ENCODE measurements around the gene LIME1. TPM values are rescaled to one million over a fixed set of nuclear protein-coding genes. Genes with fewer than 3 reads are reported as not detected.

Gene LIME1
- total and polyA plus RNA-seq, 2 donors (not counting 1 experiment from before 2014, with no cell fraction given) = 0.68 to 3.5 TPM

GRCh38 chr20:63688228-63689045 is 48.0 kb upstream of the LIME1 start:
- peak overlapping the region; percentile 69 for H3K9ac ChIP-seq (ENCODE audit: insufficient read depth, low read length)

GRCh38 chr20:63689046-63690002 is 47.1 kb upstream of the LIME1 start:
- Histone ChIP-seq H3K27ac (ENCODE audit: insufficient read depth, low read length) (no peak overlapping the region), H3K36me3 (ENCODE audit: control insufficient read depth, insufficient read depth, low read length) (peaks cover 27% of the 10 kb centered on the region), H2AFZ (ENCODE audit: low read length) (no peak overlapping the region), H3K79me2 (ENCODE audit: control insufficient read depth, insufficient read depth, low read length) (peaks cover 2% of the 10 kb centered on the region), H3K4me2 (ENCODE audit: extremely low read depth, insufficient read depth, low read length) (no peak overlapping the region), H3K4me1 (ENCODE audit: control insufficient read depth, extremely low read depth, insufficient read depth, low read length) (peaks cover 25% of the 10 kb centered on the region), H3K27me3 (ENCODE audit: control insufficient read depth, insufficient read depth, low read length) (no peaks in the 10 kb centered on the region), H3K4me3 (replicated peaks in 1 of 4; ENCODE audit: control extremely low read depth in 1 of 4, insufficient read depth in 1 of 4, low read depth in 3 of 4, low read length in 4 of 4) (no peak overlapping the region), H3K9ac (ENCODE audit: insufficient read depth, low read length) (no peak overlapping the region), H4K20me1 (ENCODE audit: control insufficient read depth, extremely low read depth, insufficient read depth, low read length) (no peaks in the 10 kb centered on the region), H3K9me3 (ENCODE audit: control insufficient read depth, insufficient read depth, low read depth, low read length) (no peaks in the 10 kb centered on the region)
- no peak for TF ChIP-seq EZH2 (IDR thresholded peaks at IDR 0.05; ENCODE audit: low read length, missing control alignments)
- TF ChIP-seq, protein P1, sequence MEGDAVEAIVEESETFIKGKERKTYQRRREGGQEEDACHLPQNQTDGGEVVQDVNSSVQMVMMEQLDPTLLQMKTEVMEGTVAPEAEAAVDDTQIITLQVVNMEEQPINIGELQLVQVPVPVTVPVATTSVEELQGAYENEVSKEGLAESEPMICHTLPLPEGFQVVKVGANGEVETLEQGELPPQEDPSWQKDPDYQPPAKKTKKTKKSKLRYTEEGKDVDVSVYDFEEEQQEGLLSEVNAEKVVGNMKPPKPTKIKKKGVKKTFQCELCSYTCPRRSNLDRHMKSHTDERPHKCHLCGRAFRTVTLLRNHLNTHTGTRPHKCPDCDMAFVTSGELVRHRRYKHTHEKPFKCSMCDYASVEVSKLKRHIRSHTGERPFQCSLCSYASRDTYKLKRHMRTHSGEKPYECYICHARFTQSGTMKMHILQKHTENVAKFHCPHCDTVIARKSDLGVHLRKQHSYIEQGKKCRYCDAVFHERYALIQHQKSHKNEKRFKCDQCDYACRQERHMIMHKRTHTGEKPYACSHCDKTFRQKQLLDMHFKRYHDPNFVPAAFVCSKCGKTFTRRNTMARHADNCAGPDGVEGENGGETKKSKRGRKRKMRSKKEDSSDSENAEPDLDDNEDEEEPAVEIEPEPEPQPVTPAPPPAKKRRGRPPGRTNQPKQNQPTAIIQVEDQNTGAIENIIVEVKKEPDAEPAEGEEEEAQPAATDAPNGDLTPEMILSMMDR (conservative IDR thresholded peaks at IDR 0.05 in 1 of 2, IDR thresholded peaks at IDR 0.05 in 1 of 2; ENCODE audit: low read depth in 1 of 2, low read length in 2 of 2) = no peak
- DNase-seq (ENCODE audit: low read depth in 2 of 2) = no peak

More at GRCh38 chr20:63688228-63689045, 48.0 kb upstream of the LIME1 start:
- Histone ChIP-seq H3K4me1 (ENCODE audit: control insufficient read depth, extremely low read depth, insufficient read depth, low read length) (peaks cover 25% of the 10 kb centered on the region), H4K20me1 (ENCODE audit: control insufficient read depth, extremely low read depth, insufficient read depth, low read length) (no peaks in the 10 kb centered on the region), H3K79me2 (ENCODE audit: control insufficient read depth, insufficient read depth, low read length) (peaks cover 2% of the 10 kb centered on the region), H2AFZ (ENCODE audit: low read length) (no peak overlapping the region), H3K27ac (ENCODE audit: insufficient read depth, low read length) (peak overlapping the region; percentile 98), H3K27me3 (ENCODE audit: control insufficient read depth, insufficient read depth, low read length) (no peaks in the 10 kb centered on the region), H3K4me2 (ENCODE audit: extremely low read depth, insufficient read depth, low read length) (no peak overlapping the region), H3K36me3 (ENCODE audit: control insufficient read depth, insufficient read depth, low read length) (peaks cover 23% of the 10 kb centered on the region), H3K4me3 (replicated peaks in 1 of 4; ENCODE audit: control extremely low read depth in 1 of 4, insufficient read depth in 1 of 4, low read depth in 3 of 4, low read length in 4 of 4) (no peak overlapping the region), H3K9me3 (ENCODE audit: control insufficient read depth, insufficient read depth, low read depth, low read length) (no peaks in the 10 kb centered on the region)
- TF ChIP-seq, protein P1 (conservative IDR thresholded peaks at IDR 0.05 in 1 of 2, IDR thresholded peaks at IDR 0.05 in 1 of 2; ENCODE audit: low read depth in 1 of 2, low read length in 2 of 2) = no peak
- no peak for TF ChIP-seq EZH2 (IDR thresholded peaks at IDR 0.05; ENCODE audit: low read length, missing control alignments)
- DNase-seq (ENCODE audit: low read depth in 2 of 2) = no peak

All from fibroblast of lung (primary cell).